GM18498 (cell line): ENCODE results near the gene SLC30A10.
"Not testable (repeated sequence)": the region's sequence is repeated elsewhere in the genome, so short reads cannot be mapped to it uniquely, and the experiment has no call there.

ENCODE experiments used
- ATAC-seq: cut with Tn5 transposase; IDR thresholded peaks from one replicate; pipeline ENCODE4 v1.9.1; 2021; ENCODE audit warnings: mild to moderate bottlenecking, moderate library complexity; ENCODE audit not compliant: unreplicated experiment

The SLC30A10 gene

DNA sequence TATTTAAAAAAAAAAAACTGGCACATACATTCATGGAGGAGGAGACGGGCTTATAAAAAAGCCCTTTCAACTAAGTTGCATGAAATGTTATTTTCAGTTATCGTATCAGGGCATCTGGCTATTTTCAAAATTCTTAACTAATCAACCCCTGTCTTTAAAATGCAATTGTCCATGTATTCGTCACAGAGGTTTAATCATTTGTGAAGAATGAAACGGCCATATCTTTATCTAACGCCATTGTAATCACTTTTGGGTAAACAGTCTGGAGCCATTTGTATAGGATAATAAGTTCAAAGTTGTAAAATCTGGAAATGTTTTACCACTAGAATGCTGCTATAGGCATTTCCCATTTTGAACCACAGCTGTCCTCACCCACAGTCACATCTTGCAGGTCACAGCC, 30.4 kb downstream of the SLC30A10 start:
- no peak for ATAC-seq

- not testable (repeated sequence) for ATAC-seq
Measured at GRCh38 chr1:219892271-219892670, 36.1 kb downstream of the SLC30A10 start.

DNA sequence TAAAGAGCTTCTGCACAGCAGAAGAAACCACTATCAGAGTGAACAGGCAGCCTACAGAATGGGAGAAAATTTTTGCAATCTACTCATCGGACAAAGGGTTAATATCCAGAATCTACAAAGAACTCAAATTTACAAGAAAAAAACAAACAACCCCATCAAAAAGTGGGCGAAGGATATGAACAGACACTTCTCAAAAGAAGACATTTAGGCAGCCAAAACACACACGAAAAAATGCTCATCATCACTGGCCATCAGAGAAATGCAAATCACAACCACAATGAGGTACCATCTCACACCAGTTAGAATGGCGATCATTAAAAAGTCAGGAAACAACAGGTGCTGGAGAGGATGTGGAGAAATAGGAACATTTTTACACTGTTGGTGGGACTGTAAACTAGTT, 36.5 kb downstream of the SLC30A10 start:
- not testable (repeated sequence) for ATAC-seq

DNA sequence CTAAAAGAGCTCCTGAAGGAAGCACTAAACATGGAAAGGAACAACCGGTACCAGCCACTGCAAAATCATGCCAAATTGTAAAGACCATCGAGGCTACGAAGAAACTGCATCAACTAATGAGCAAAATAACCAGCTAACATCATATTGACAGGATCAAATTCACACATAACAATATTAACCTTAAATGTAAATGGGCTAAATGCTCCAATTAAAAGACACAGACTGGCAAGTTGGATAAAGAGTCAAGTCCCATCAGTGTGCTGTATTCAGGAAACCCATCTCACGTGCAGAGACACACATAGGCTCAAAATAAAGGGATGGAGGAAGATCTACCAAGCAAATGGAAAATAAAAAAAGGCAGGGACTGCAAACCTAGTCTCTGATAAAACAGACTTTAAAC, 39.7 kb downstream of the SLC30A10 start:
- not testable (repeated sequence) for ATAC-seq

DNA sequence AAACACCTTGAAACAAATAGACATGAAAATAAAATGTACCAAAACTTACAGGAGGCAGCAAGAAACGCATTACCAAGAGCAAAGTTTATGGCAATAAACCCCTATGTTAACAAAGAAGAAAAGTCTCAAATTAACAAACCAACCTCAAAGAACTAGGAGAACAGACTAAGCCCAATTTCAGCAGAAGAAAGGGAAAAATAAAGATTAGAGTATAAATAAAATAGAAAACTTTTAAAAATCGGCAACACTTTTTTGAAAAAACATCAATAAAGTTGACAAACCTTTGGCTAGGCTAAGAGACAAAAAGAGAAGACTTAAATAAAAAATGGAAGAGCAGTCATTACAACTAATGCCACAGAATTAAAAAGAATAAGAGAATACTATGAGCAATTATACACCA, 42.7 kb downstream of the SLC30A10 start:
- ATAC-seq: no peak

GRCh38 chr1:219883400-219884332, 44.7 kb downstream of the SLC30A10 start:
- ATAC-seq: no peak

DNA sequence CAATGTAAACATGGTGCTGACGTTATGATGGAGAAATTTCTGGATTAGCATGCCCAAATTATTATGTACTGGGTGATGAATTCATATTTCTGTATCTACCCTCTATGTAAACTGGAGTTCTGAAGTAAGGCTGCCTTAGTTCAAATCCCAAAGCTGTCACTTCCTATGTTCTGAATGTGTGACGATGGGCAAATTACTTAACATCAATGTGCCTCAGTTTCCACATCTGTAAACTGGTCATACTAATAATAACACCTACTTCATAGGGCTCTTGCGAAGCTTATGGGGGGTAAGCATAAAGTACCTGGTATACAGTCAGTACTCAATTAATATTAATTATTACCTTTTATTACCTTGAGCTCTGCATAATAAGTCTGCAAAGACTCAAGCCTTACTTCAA, 45.6 kb downstream of the SLC30A10 start:
- no peak for ATAC-seq

GRCh38 chr1:219882096-219882495, 46.3 kb downstream of the SLC30A10 start:
- no peak for ATAC-seq

DNA sequence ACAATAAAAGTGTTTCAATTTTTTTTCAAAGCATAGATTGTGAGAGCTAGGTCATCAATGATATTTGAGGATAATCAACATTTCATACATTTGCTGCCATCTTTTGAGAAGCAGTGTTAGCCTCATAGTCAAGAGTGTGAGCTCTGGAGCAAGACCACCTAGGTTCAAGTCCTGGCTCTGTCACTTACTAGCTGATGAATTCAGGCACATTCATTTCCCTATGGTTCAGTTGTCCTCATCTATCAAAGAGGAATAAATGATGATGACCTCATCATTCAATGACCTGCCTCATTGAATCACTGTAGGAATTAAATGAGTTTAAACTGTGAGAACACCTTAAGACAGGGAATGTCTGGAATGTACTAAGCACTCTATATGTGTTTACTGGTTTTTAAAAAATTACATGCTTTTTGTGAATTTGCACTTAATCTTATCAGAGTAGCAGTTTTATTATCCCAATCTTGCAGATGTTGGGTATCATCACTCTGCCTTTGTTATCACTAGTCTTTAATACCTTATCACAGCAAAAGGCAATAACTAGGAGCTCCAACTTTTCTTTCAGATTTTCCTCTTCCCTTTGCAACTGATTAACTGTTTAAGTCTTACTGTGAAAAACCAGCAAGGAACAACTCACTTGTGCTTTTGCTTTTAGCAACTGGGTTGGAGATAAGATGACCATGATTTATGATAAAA, 47.4 kb downstream of the SLC30A10 start:
- ATAC-seq: no peak

- ATAC-seq: no peak
Measured at GRCh38 chr1:219876798-219877209, 51.6 kb downstream of the SLC30A10 start.

DNA sequence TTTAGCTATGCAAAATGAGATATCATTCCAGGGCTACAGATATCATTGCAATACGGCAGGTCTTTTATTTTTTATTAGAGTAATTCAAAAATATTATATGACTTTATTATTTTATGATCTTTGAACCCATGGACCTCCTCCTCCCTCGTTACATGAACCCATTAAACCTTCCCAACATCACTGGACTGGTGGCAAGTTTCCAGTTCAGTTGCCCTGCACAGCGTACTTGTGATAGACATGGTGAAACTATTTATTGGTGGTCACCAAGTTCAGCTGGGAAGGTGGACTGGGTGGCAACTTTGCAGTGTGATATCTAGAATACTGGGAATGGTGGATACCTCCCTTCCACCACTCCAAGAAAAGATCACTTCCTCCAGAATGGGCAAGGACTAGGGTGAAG, 52.5 kb downstream of the SLC30A10 start:
- ATAC-seq: no peak

DNA sequence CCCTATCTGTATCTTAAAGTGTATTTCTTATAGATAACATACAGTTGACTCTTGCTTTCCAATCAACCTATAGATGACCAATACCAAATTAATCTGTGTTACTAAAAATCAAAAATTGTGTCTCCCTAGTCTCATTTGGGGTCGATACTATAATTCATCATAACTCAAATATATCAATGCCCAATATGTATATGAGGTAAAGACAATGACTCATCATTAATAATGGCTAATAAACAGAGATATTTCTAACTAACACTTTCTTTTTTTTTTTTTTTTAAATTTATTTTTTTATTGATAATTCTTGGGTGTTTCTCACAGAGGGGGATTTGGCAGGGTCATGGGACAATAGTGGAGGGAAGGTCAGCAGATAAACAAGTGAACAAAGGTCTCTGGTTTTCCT, 55.8 kb downstream of the SLC30A10 start:
- ATAC-seq: not testable (repeated sequence)

- ATAC-seq: no peak
Measured at GRCh38 chr1:219871427-219872057, 56.8 kb downstream of the SLC30A10 start.

GRCh38 chr1:219868615-219869014, 59.7 kb downstream of the SLC30A10 start:
- ATAC-seq: not testable (repeated sequence)
